ENCODE data around the gene ATG10. TPM values are rescaled to one million over a fixed set of nuclear protein-coding genes. Genes with fewer than 3 reads are reported as not detected.
A peak's percentile ranks its signal among the peaks of the same experiment; 100 is the strongest.

The ATG10 gene
- total and polyA plus RNA-seq, 11 donors, result 2.7 to 10.7 (median 5.7) TPM

DNA sequence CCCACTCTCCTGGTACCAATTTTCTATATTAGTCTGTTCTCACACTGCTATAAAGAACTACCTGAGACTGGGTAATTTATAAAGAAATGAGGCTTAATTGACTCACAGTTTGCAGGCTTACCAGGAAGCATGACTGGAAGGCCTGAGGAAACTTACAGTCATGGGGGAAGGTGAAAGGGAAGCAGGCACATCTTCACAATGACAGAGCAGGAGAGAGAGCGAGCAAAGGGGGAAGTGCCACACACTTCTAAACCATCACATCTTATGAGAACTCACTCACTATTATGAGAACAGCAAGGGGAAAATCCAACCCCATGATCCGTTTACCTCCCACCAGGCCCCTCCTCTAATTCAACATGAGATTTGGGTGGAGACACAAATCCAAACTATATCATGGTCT is 72.2 kb downstream of the ATG10 start:
- ATAC-seq (no peak), DNase-seq (no peak)
- Histone ChIP-seq H3K27me3 (no peaks in the 10 kb centered on the region), H3K4me1 (peaks cover 0 to 19% (median 0%) of the 10 kb centered on the region in 12 donors), H3K27ac (no peak overlapping the region), H3K36me3 (no peaks in the 10 kb centered on the region), H3K4me3 (no peak overlapping the region), H3K9me3 (peaks cover 0 to 3% (median 0%) of the 10 kb centered on the region in 12 donors)
- 89 to 96% (median 92%) methylated on average over 2 of the region's 2 CpGs for WGBS, 4 donors
- intact Hi-C loops (cut with DNase I), result no loop called here
- TF ChIP-seq POLR2A (IDR thresholded peaks at IDR 0.05) (no peak), CTCF (IDR thresholded peaks at IDR 0.05) (no peak)

- no peak overlapping the region for H3K27ac ChIP-seq
- ATAC-seq, result peak in 2 of 4 donors; percentile 15 to 24
- DNase-seq, result no peak
- WGBS, 4 donors, result 58 to 68% (median 66%) methylated on average over 3 of the region's 3 CpGs
- no peaks in the 10 kb centered on the region for H3K27me3 ChIP-seq
- intact Hi-C loops (cut with DNase I), result no loop called here
- peaks cover 0 to 19% (median 0%) of the 10 kb centered on the region in 12 donors for H3K4me1 ChIP-seq
- peaks cover 0 to 3% (median 0%) of the 10 kb centered on the region in 12 donors for H3K9me3 ChIP-seq
- H3K36me3 ChIP-seq, result no peaks in the 10 kb centered on the region
- TF ChIP-seq POLR2A (IDR thresholded peaks at IDR 0.05) (no peak), CTCF (IDR thresholded peaks at IDR 0.05) (no peak)
- no peak overlapping the region for H3K4me3 ChIP-seq
These were observed 73.9 kb downstream of the ATG10 start for GRCh38 chr5:82045554-82046275.

DNA sequence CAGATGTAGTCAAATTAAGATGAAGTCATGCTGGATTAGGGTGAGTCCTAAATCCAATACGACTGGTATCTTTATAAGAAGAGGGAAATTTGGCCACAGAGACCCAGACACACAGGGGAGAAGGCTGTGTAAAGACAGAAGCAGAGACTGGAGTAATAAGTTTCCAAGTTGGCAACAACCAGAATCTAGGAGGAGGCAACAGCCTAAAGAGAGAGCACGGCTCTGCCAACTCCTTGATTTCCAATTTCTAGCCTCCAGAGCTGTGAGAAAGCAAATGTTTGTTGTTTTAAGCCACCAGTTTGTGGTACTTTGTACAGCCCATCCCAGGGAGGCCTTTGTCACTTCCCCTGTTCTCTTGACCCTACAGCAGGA is 74.4 kb downstream of the ATG10 start:
- H3K9me3 ChIP-seq, result peaks cover 0 to 3% (median 0%) of the 10 kb centered on the region in 12 donors
- H3K36me3 ChIP-seq, result no peaks in the 10 kb centered on the region
- no peak for TF ChIP-seq CTCF (IDR thresholded peaks at IDR 0.05)
- TF ChIP-seq POLR2A (IDR thresholded peaks at IDR 0.05), result no peak
- DNase-seq, result no peak
- peak in 2 of 4 donors; percentile 38 to 50 for ATAC-seq
- no peaks in the 10 kb centered on the region for H3K27me3 ChIP-seq
- peaks cover 0 to 19% (median 0%) of the 10 kb centered on the region in 12 donors for H3K4me1 ChIP-seq
- H3K4me3 ChIP-seq, result no peak overlapping the region
- no peak overlapping the region for H3K27ac ChIP-seq
- intact Hi-C loops (cut with DNase I), result no loop called here
- WGBS, 4 donors, result 74 to 77% (median 76%) methylated on average over 2 of the region's 2 CpGs

GRCh38 chr5:82050955-82051354 is 79.1 kb downstream of the ATG10 start:
- TF ChIP-seq CTCF (IDR thresholded peaks at IDR 0.05) (no peak), POLR2A (IDR thresholded peaks at IDR 0.05) (no peak)
- H3K4me3 ChIP-seq, result no peak overlapping the region
- peaks cover 0 to 3% (median 0%) of the 10 kb centered on the region in 12 donors for H3K9me3 ChIP-seq
- WGBS, 4 donors, result 94 to 99% (median 96%) methylated on average over 4 of the region's 4 CpGs
- no peaks in the 10 kb centered on the region for H3K27me3 ChIP-seq
- ATAC-seq (no peak), DNase-seq (no peak)
- H3K36me3 ChIP-seq, result no peaks in the 10 kb centered on the region
- peaks cover 0 to 14% (median 0%) of the 10 kb centered on the region in 12 donors for H3K4me1 ChIP-seq
- no peak overlapping the region for H3K27ac ChIP-seq
- intact Hi-C loops (cut with DNase I), result no loop called here

Data from heart left ventricle (tissue), 16 donors.